Panc1 (cell line): ENCODE data around the gene CCDC60. TPM values are rescaled to one million over a fixed set of nuclear protein-coding genes. Genes with fewer than 3 reads are reported as not detected.

Experiments
- ATAC-seq: fragments of 200-7000 bp; cut with Tn5 transposase; 2 replicates; pipeline ENCODE4 v1.9.1; 2020; ENCODE audit warnings: mild to moderate bottlenecking, moderate library complexity
- BruUV-seq: library from RNA; stranded (reverse); fragments of 400-500 nt; replicated peaks from 2 replicates; lab custom pipeline; 2021; lab: Mats Ljungman, UMichigan
- CTCF ChIA-PET: fragments of 300-600 bp; sonication (Branson Sonifier 250); formaldehyde crosslinking; loops from one replicate; lab custom pipeline; 2022; ENCODE audit warnings: antibody characterized with exemption; lab: Charles Lee
- POLR2A ChIA-PET: fragments of 300-600 bp; sonication (Branson Sonifier 250); formaldehyde crosslinking; loops from one replicate; lab custom pipeline; 2022; ENCODE audit warnings: antibody characterized with exemption; lab: Charles Lee
- DNase-seq: peaks from one replicate; pipeline ENCODE4 v3.0.0-alpha.2; 2010; ENCODE audit warnings: low read depth, low spot score
- H3K27ac ChIP-seq: 2 replicates; pipeline ENCODE4 v1.5.1; 2011; ENCODE audit warnings: mild to moderate bottlenecking, low read length, inconsistent platforms
- H3K27me3 ChIP-seq: fragments of 200-500 bp; sonication (Bioruptor generic); 2 replicates; pipeline ENCODE4 v1.6.0; 2014; ENCODE audit warnings: low read length, inconsistent platforms; ENCODE audit not compliant: control insufficient read depth, insufficient read depth
- H3K36me3 ChIP-seq: fragments of 200-500 bp; sonication (Bioruptor generic); 2 replicates; pipeline ENCODE4 v1.5.1; 2014; ENCODE audit warnings: inconsistent platforms, mild to moderate bottlenecking, low read length, moderate library complexity; ENCODE audit not compliant: control insufficient read depth, insufficient read depth
- H3K4me1 ChIP-seq: 2 replicates; pipeline ENCODE4 v1.5.1; 2011; ENCODE audit warnings: inconsistent platforms, mild to moderate bottlenecking, low read length, moderate library complexity; ENCODE audit not compliant: control insufficient read depth, insufficient read depth
- H3K4me3 ChIP-seq, 2 experiments: 2 replicates each; pipeline ENCODE4 v1.5.1; 2011 to 2012; ENCODE audit warnings: low read depth in 2 of 2, low read length in 2 of 2, mild to moderate bottlenecking in 2 of 2, inconsistent platforms in 1 of 2, moderate library complexity in 1 of 2
- H3K9me3 ChIP-seq: fragments of 200-500 bp; sonication (Bioruptor generic); 2 replicates; pipeline ENCODE4 v1.5.1; 2014; ENCODE audit warnings: low read depth, mild to moderate bottlenecking, inconsistent platforms, low read length, moderate library complexity; ENCODE audit not compliant: control insufficient read depth, insufficient read depth
- CTCF ChIP-seq: fragments of 450-650 bp; IDR thresholded peaks from 2 replicates; pipeline ENCODE4 v1.5.1; 2017; ENCODE audit warnings: mild to moderate bottlenecking
- POLR2AphosphoS5 ChIP-seq: IDR thresholded peaks from 2 replicates; pipeline ENCODE4 v1.6.1; 2012; ENCODE audit warnings: mild to moderate bottlenecking, low read depth, low read length, moderate library complexity
- REST ChIP-seq, 2 experiments: IDR thresholded peaks; 2 replicates each; pipeline ENCODE4 v1.6.1; 2011 to 2012; ENCODE audit warnings: low read depth in 2 of 2, control low read depth in 1 of 2, low read length in 1 of 2, mild to moderate bottlenecking in 1 of 2, moderate library complexity in 1 of 2; ENCODE audit not compliant: insufficient read depth in 1 of 2
- SIN3A ChIP-seq: IDR thresholded peaks from 2 replicates; pipeline ENCODE4 v1.6.1; 2012; ENCODE audit warnings: low read depth, mild to moderate bottlenecking, low read length, moderate library complexity, borderline replicate concordance; ENCODE audit not compliant: insufficient read depth
- TCF7L2 ChIP-seq: IDR thresholded peaks from 2 replicates; pipeline ENCODE4 v1.6.1; 2011; ENCODE audit warnings: mild to moderate bottlenecking, low read depth, low read length, inconsistent platforms
- in situ Hi-C: cut with HindIII; loops from 2 replicates; pipeline ENCODE4 v1.10.0; 2016; ENCODE audit warnings: low sequenced_read_pairs, low pct_unique_long_range_greater_than_20kb
- intact Hi-C: fragments of 100-400 bp; cut with micrococcal nuclease; formaldehyde crosslinking; loops from one replicate; pipeline ENCODE4 v1.10.0; 2022; ENCODE audit not compliant: unreplicated experiment
- total RNA-seq: library from RNA; stranded (reverse); gene quantifications from one replicate; pipeline ENCODE4 v1.2.1, GENCODE V29; 2021; ENCODE audit not compliant: unreplicated experiment

The CCDC60 gene
- total RNA-seq, 1 experiment from 2014 or later, result not detected

GRCh38 chr12:119389687-119390086, 55.2 kb downstream of the CCDC60 start:
- peaks cover 8% of the 10 kb centered on the region for H3K27me3 ChIP-seq
- CTCF ChIA-PET, result no interaction called here
- in situ Hi-C loops (no loop called here), intact Hi-C loops (no loop called here)
- no peak for TF ChIP-seq TCF7L2
- TF ChIP-seq REST (IDR thresholded peaks at IDR 0.05; ENCODE audit: insufficient read depth in 1 of 2, low read depth in 2 of 2, low read length in 1 of 2), result no peak
- TF ChIP-seq SIN3A, result no peak
- TF ChIP-seq POLR2AphosphoS5, result no peak
- no peak for TF ChIP-seq CTCF
- H3K27ac ChIP-seq, result no peak overlapping the region
- no peak for ATAC-seq
- no peak overlapping the region for H3K4me3 ChIP-seq
- H3K9me3 ChIP-seq, result no peaks in the 10 kb centered on the region
- DNase-seq, result no peak
- BruUV-seq, result no TSS peak
- no peaks in the 10 kb centered on the region for H3K36me3 ChIP-seq
- H3K4me1 ChIP-seq, result no peaks in the 10 kb centered on the region
- POLR2A ChIA-PET, result no interaction called here

GRCh38 chr12:119391673-119392072, 57.1 kb downstream of the CCDC60 start:
- H3K9me3 ChIP-seq, result no peaks in the 10 kb centered on the region
- TF ChIP-seq CTCF, result no peak
- TF ChIP-seq REST (IDR thresholded peaks at IDR 0.05; ENCODE audit: insufficient read depth in 1 of 2, low read depth in 2 of 2, low read length in 1 of 2), result no peak
- no peak for TF ChIP-seq TCF7L2
- TF ChIP-seq SIN3A, result no peak
- no peak for TF ChIP-seq POLR2AphosphoS5
- peaks cover 5% of the 10 kb centered on the region; the same call in 1 of the 2 replicates for H3K27me3 ChIP-seq
- no peaks in the 10 kb centered on the region for H3K4me1 ChIP-seq
- ATAC-seq (no peak), DNase-seq (no peak)
- H3K4me3 ChIP-seq, result no peak overlapping the region
- in situ Hi-C loops (no loop called here), intact Hi-C loops (no loop called here)
- ChIA-PET CTCF (interaction anchor here (0.5 kb wide), 1 partner anchor 14 kb away, joined by 4 read pairs; no protein-coding TSS in a partner anchor), POLR2A (no interaction called here)
- H3K27ac ChIP-seq, result no peak overlapping the region
- BruUV-seq, result no TSS peak
- H3K36me3 ChIP-seq, result no peaks in the 10 kb centered on the region
